ENCODE results near the gene SRP14.

The SRP14 gene

DNA sequence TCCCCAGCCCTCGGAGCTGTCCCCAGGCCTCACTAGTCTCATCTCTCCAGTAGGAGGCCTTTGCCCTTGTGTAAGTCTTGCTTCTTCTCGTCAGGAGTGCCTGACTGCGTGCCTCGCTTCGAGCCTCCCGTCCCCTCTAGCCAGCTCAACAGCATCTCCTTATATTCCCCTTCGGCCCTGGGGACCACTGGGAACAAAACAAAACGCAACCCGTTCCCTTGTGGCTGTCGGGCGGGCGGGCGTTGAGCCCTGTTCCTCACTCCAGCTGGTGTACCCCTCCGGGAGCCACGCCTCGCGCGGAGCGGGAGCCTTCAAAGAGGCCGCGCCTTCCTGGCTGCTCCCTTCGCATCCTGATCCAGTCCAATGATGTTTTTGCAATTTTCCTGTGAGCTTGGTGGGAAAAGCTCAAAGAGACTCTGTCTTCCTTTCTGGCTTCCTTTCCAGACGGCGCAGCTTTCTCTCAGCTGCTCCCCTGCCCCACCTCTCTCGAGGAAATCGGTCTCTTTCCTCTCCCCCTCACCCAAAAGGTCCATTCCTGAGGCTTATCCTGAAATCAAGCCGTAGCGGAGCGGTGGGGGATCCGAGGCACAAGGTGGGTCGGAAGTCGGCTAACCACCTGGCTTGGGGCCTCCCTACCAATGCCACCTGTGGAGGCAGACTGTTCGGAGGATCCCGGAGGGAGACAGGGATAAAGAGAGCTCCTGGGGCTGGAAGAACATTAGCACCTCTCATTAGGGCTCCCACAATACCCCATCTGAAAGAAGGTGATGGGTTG lies 33.4 kb upstream of the SRP14 start:
- Mint-ChIP-seq H3K27ac (no peak overlapping the region), H3K9me3 (no peaks in the 10 kb centered on the region), H3K36me3 (no peaks in the 10 kb centered on the region), H3K27me3 (peaks cover 2% of the 10 kb centered on the region), H3K4me1 (peaks cover 9% of the 10 kb centered on the region), H3K4me3 (no peak overlapping the region)

DNA sequence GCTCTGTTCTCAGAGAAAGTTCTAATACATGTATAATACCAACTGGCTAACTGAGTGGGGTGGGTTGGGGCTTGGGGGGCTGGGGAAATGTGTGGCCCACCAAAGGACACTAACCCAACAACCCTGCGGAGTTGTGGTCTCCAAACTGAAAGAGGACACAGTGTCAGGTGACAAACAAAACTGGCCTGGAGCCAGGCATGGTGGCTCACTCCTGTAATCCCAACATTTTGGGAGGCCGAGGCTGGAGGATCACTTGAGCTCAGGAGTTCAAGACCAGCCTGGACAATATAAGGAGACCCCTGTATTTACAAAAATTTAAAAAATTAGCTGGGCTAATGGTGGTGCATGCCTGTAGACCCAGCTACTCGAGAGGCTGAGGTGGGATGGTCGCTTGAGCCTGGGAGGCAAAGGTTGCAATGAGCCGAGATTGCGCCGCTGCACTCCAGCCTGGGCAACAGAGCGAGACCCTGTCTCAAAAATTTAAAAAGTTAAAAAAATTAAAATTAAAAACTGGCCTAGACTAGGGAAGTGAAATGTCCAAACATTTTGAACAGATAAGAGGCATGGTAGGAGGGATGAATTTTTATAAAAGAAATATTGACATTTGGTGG lies 31.7 kb upstream of the SRP14 start:
- no peak overlapping the region for H3K27ac Mint-ChIP-seq
- no peaks in the 10 kb centered on the region for H3K36me3 Mint-ChIP-seq
- H3K9me3 Mint-ChIP-seq, result no peaks in the 10 kb centered on the region
- no peak overlapping the region for H3K4me3 Mint-ChIP-seq
- H3K27me3 Mint-ChIP-seq, result peaks cover 2% of the 10 kb centered on the region
- H3K4me1 Mint-ChIP-seq, result peaks cover 9% of the 10 kb centered on the region

DNA sequence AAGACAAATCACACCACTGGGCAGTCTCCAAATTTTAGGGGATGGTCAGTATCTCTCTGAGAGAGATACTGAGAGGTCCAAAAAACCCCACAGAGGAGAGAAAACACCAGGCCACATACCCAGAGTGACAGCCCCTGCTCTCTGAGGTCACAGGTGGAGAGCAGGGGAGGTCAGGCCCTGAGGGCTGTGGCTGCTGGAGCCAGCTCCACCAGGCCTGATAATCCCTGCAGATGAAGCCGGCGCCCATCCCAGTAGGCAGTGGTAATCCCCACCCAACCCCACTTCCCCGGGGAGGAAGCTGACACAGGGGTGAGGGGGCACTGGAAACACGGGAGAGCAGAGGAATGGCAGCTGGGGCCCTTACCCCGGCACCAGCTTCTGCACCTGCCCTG lies 31.2 kb upstream of the SRP14 start:
- H3K4me1 Mint-ChIP-seq, result peaks cover 9% of the 10 kb centered on the region
- no peak overlapping the region for H3K4me3 Mint-ChIP-seq
- H3K27ac Mint-ChIP-seq, result no peak overlapping the region
- H3K9me3 Mint-ChIP-seq, result no peaks in the 10 kb centered on the region
- peaks cover 2% of the 10 kb centered on the region for H3K27me3 Mint-ChIP-seq
- H3K36me3 Mint-ChIP-seq, result no peaks in the 10 kb centered on the region

DNA sequence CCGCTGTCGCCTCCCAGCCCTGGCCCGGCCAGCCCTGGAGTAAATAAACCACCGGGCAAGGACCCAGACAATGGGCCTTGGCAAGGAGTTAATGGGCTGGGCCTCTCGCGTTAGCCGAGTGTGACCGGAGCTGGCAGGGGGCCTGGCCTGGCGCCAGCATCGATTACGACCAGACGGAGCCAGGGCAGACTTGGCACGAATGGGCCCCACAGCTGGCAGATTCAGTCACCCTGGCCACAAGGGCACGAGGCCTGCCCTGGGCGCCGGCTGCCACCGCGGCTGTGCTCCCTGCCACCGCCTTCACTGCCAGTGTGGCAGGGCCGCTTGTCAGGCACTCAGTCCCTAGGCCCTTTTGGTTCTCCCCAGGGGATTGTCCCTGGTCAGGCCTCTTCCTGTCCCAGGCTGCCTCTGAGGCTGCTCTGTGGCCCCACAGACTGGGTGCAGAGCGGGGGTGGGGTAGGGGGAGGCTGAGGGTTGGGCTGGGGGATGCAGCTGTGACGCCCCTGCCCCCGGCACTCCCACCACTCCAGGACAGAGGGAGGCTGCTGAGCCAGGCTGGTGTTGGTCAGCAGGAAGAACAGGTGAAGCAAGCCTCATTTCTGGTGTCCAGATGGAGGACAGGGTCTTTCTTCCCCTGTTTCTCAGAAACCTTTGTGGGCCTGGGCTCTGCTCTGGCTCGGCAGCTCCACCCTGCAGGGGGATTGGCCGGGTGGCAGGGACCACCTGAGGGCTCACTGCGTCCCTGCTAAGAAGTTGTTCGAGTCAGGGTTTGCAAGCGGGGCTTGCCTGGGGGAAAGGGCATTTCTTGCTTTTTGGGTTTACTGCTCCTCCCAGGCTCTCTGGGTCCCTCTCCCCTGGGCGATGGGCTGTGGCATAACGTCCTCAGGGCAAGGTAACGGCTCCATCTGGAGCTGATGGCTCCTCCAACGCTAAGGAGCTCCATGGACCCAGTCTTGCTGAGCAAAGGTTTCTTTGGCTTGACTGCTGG lies 30.5 kb upstream of the SRP14 start:
- Mint-ChIP-seq H3K4me1 (peaks cover 16% of the 10 kb centered on the region), H3K36me3 (no peaks in the 10 kb centered on the region), H3K27ac (no peak overlapping the region), H3K9me3 (no peaks in the 10 kb centered on the region), H3K4me3 (no peak overlapping the region), H3K27me3 (peaks cover 2% of the 10 kb centered on the region)

DNA sequence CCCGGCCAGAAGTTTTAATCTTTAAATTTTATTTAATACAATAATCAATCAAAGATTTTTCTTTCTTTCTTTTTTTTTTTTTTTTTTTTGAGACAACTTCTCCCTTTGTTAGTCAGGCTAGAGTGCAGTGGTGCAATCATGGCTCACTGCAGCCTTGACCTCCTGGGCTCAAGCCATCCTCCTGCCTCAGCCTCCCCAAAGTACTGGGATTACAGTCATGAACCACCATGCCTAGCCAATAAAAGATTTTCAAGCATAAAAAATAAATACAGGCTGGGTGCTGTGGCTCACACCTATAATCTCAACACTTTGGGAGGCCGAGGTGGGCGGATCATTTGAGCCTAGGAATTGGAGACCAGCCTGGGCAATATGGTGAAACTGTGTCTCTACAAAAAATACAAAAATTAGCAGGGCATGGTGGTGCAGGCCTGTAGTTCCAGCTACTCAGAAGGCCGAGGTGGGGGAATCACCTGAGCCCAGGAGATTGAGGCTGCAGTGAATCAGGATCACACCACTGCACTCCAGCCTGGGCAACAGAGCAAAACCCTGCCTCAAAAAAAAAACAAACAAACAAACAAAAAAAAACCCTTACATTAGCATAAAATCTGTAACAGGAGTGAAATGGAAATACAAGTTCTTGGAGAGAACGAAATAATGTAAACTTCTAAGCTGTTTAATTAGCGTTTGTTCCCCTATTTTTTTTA lies 29.1 kb upstream of the SRP14 start:
- peaks cover 16% of the 10 kb centered on the region for H3K4me1 Mint-ChIP-seq
- no peaks in the 10 kb centered on the region for H3K9me3 Mint-ChIP-seq
- no peaks in the 10 kb centered on the region for H3K36me3 Mint-ChIP-seq
- no peak overlapping the region for H3K4me3 Mint-ChIP-seq
- peaks cover 2% of the 10 kb centered on the region for H3K27me3 Mint-ChIP-seq
- no peak overlapping the region for H3K27ac Mint-ChIP-seq

DNA sequence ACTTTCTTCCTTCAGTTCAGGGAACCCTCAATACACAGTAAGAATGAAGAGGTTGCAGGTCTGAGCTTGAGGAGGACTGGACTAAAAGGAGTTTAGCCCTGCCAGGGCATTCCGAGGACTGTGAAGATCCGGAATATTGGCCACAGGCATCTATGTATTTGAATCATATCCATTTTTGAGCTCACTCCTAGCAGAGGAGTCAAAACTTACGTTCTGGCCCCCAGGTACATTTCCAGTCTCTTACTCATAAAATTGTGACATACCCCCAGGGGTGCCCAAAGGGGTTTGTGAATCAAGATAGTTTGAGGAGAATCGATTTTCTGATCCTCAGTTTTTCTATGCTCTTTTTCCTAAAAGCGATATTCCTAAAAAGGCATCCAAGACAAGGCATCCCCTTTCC lies 27.6 kb upstream of the SRP14 start:
- Mint-ChIP-seq H3K27me3 (no peaks in the 10 kb centered on the region), H3K36me3 (no peaks in the 10 kb centered on the region), H3K27ac (no peak overlapping the region), H3K4me1 (peaks cover 16% of the 10 kb centered on the region), H3K4me3 (no peak overlapping the region), H3K9me3 (no peaks in the 10 kb centered on the region)

DNA sequence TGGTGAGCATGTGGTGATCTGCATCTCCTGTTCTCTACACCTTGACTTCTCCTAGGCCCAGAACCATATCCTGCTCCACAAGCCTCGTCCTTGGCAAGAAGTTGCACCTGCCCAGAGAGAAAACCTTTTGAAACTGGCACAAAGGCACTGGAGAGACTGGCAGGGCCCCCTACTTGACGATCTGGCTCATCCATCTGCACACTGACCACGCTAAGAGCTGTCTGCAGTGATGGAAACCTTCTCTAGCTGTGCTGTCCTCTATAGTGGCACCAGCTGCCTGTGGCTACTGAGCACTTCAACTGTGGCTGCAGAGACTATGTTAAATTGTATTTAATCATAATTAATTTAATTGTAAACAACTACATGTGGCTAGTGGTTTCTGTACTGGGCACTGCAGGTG lies 26.2 kb upstream of the SRP14 start:
- Mint-ChIP-seq H3K4me1 (peaks cover 16% of the 10 kb centered on the region), H3K27ac (no peak overlapping the region), H3K9me3 (no peaks in the 10 kb centered on the region), H3K36me3 (no peaks in the 10 kb centered on the region), H3K4me3 (no peak overlapping the region), H3K27me3 (no peaks in the 10 kb centered on the region)

DNA sequence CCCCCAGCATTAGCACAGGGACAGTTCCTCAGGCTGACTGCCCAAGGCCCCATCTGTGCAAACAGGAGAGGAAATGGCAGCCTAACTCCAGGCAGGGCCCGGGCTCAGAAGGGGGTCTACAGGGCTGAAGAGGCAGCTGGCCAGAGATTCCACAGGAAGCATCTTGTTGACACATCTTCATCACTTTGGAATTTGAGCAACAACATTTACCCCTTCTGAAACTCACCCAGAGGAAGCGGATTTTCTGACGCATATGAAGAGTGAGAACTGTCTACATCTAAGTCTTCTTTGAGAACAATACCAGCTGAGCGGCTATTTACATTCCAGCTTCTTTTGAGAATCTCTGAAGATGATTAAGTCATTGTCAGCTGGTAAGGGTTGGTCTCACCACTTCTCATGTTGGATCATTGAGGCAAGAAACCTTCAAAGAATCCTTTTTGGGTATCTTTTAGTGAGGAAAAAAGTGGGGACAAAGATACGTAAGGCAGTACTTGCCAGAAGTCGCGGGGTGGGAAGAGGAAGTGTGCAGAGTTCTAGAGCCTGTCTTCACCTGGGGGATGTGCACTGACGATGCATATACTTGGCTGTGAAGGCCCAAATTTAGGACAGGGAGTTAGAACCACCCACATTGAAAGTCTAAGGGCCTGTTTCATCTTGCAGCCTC lies 25.4 kb upstream of the SRP14 start:
- Mint-ChIP-seq H3K36me3 (no peaks in the 10 kb centered on the region), H3K27me3 (no peaks in the 10 kb centered on the region), H3K4me3 (peak overlapping the region; percentile 45), H3K4me1 (peaks cover 16% of the 10 kb centered on the region), H3K9me3 (no peaks in the 10 kb centered on the region), H3K27ac (peak overlapping the region; percentile 79)

DNA sequence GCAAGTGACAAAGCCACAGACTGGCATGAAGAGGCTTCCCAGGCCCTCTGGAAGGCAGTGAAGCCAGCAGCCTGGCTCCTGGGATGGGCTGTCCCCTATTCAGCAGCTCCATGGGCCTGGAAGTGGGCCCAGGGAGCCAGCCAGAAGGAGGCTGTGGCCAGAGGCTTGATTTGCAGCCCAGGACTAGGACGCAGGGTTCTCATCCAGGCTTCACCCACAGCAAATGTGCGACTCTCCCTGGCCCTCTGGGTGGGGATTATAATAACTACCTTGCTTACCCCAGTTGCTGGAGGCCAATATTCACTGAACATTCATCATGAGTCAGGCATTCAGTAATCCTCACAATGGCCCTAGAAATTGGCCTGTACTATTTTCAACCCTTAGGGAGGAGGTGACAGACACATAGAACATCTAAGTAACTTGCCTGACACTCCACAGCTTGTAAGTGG lies 24.6 kb upstream of the SRP14 start:
- H3K36me3 Mint-ChIP-seq, result no peaks in the 10 kb centered on the region
- H3K4me3 Mint-ChIP-seq, result no peak overlapping the region
- H3K27ac Mint-ChIP-seq, result peak overlapping the region; percentile 84
- H3K27me3 Mint-ChIP-seq, result no peaks in the 10 kb centered on the region
- peaks cover 19% of the 10 kb centered on the region for H3K4me1 Mint-ChIP-seq
- H3K9me3 Mint-ChIP-seq, result no peaks in the 10 kb centered on the region

DNA sequence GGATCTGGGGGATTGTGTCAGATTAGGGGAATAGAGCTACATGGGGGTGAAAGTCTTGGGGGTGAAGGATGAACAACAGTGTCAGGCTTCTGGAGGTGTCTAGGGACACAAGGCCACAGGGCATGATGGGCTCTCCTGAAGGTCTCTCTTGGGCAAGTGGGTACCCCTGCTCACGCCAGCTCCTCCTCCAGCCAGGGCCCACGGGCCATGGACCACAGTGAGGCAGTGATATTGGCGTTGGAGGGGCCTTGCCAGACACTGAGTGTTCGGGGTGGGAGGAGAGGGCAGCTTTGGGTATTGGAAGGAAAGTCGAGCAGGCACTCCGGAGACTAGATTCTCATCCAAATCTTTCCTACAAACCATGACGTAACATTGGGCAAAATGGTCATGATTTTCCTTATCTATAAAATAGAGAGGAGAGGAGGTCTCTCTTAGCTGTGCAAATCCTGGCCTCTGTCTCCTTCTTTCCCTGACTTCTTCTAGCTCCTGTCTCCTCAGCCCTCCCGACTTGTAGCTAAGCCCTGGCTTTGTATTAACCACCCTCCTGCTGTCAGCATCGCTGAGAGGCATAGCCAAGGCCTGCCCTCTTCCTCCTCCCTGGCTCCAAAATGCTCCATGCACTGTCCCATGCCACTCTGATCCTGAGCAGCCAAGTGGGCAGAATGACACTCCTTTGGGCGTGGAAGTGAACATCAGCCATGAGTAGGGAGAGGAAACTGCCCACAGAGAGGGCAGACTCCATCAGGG lies 24.0 kb upstream of the SRP14 start:
- Mint-ChIP-seq H3K4me1 (peaks cover 25% of the 10 kb centered on the region), H3K36me3 (no peaks in the 10 kb centered on the region), H3K27ac (peak overlapping the region; percentile 84), H3K4me3 (no peak overlapping the region), H3K27me3 (no peaks in the 10 kb centered on the region), H3K9me3 (no peaks in the 10 kb centered on the region)

DNA sequence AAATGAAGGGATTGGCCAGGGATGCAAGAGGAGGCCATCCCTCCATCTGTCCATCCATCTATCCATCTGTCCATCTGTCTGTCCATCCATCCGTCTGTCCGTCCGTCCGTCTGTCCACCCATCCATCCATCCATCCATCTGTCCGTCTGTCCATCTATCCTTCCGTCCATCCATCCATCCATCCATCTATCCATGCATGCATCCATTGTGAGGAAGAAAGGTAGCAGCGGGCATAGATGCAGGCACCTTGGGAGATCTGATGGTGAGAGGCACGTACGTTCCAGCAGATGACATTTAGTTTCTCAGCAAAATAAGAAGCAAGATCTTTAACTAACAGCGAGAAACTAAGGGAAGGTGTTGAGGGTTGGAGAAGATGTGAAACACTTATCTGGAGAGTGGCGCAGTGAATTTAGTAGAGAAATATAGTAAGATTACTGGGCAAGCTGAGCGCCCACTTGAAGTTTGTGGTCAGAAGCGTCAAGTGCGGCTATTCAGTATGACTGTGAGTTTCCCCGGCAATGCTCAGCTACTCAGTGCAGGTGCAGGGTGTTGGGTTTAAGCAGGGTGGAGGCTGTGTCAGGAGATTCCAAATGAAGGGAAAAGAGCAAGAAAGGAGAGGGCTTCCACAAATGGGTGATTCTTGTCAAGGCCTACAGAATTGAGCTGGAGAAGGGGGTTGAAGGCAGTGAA lies 22.4 kb upstream of the SRP14 start:
- H3K9me3 Mint-ChIP-seq, result no peaks in the 10 kb centered on the region
- no peak overlapping the region for H3K27ac Mint-ChIP-seq
- H3K36me3 Mint-ChIP-seq, result no peaks in the 10 kb centered on the region
- no peaks in the 10 kb centered on the region for H3K27me3 Mint-ChIP-seq
- H3K4me3 Mint-ChIP-seq, result no peak overlapping the region
- H3K4me1 Mint-ChIP-seq, result peaks cover 30% of the 10 kb centered on the region

DNA sequence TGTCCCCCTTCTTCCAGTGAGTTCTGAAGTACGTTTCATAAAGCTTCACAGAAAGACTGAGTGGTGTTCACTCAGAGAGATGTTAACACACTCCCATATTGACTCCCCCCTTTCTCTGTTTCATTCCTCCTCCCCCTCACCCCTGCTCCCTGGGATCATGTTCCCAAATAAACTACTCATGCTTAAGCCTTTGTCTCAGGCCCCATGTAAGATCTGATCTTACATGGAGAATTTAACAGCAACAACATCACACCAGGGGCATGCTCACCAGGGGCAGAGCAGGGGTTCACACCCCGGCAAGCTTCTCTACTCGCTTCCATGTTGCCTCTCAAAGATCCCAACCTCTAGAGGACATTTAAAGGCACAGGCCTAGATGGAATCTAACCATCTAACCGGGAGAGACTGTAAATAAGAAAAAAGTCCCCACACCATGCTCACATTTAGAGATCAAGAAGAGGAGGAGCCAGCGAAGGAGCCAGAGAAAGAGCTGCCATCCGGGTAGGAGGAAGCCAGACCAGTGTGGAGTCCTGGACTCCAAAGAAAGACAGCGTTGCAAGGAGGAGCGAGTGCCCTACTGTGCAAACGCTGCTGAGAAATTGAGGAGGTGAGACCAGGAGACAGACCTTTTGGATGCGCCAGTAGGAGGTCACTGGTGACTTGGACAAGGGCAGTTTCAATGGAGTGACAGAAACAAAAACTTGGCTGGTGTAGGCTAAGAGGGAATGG lies 21.4 kb upstream of the SRP14 start:
- Mint-ChIP-seq H3K36me3 (no peaks in the 10 kb centered on the region), H3K9me3 (no peaks in the 10 kb centered on the region), H3K4me3 (no peak overlapping the region), H3K27me3 (no peaks in the 10 kb centered on the region), H3K27ac (no peak overlapping the region), H3K4me1 (peaks cover 38% of the 10 kb centered on the region)

DNA sequence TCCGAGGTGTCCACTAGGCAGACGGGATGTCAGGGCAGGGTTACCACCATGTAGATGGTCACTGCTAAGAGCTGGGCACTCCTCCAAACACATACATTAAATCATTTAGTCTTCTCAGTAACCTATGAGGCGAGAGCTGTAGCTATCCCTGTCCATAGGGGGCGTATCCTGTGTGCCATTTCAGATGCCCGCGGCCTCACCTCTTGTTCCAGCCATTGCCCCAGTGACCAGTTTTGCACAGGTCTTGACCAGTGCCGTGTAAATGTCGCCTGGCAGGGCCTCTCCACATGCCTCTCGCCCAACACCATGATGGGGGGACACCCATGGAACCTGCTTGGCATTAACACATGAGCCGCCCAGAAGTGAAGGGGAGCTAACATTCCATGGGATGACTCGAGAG lies 20.8 kb upstream of the SRP14 start:
- H3K27me3 Mint-ChIP-seq, result no peaks in the 10 kb centered on the region
- H3K4me1 Mint-ChIP-seq, result peaks cover 40% of the 10 kb centered on the region
- no peaks in the 10 kb centered on the region for H3K36me3 Mint-ChIP-seq
- H3K4me3 Mint-ChIP-seq, result no peak overlapping the region
- no peak overlapping the region for H3K27ac Mint-ChIP-seq
- H3K9me3 Mint-ChIP-seq, result no peaks in the 10 kb centered on the region
